AG08396 (cell line): ENCODE measurements around the gene CYB5D1.

Experiments used
- DNase-seq: peaks from one replicate; pipeline ENCODE4 v3.0.0; 2012; ENCODE audit warnings: low spot score, mixed read lengths

The CYB5D1 gene

GRCh38 chr17:7844292-7845154 is 13.3 kb upstream of the CYB5D1 start:
- peak; percentile 96 for DNase-seq

GRCh38 chr17:7845359-7846062 is 12.3 kb upstream of the CYB5D1 start:
- DNase-seq: no peak

GRCh38 chr17:7846063-7846735 is 11.6 kb upstream of the CYB5D1 start:
- DNase-seq: no peak

- no peak for DNase-seq
These were observed 10.8 kb upstream of the CYB5D1 start for GRCh38 chr17:7846765-7847661.

- DNase-seq: no peak
These were observed 9.6 kb upstream of the CYB5D1 start for GRCh38 chr17:7848131-7848579.

- DNase-seq: no peak
These were observed 9.1 kb upstream of the CYB5D1 start for GRCh38 chr17:7848739-7849129.

- no peak for DNase-seq
These were observed 8.6 kb upstream of the CYB5D1 start for GRCh38 chr17:7849130-7849750.

DNA sequence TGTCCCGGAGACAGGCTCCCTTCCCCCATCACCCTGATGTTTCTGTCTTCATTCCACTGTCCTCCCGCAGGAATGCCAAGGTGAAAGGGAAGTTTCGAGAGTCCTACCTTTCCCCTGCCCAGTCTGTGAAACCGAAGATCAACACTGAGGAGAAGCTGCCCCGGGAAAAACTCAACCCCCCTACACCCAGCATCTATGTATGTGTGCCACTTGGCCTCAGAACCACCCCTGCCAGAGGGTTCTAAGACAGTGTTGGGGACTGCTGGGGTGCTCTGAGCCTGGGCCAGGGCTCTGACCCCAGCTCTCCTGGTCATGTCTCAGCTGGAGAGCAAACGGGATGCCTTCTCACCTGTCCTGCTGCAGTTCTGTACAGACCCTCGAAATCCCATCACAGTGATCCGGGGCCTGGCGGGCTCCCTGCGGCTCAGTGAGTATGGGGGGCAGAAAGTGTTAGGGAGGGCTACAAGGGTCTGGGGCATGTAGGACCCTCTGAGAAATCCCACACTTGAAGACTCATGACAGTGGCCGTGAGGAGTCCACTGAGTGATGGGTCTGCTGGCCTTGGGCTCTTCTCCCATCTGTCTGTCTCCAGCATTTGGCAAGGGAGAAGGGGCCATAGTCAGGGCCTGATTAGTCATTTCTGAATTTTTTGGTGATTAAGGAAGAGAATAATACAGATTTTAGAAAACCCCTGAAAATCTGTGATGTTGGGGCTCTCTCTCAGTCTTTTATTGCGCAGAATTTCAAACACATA is 7.9 kb upstream of the CYB5D1 start:
- no peak for DNase-seq

- no peak for DNase-seq
These were observed 6.9 kb upstream of the CYB5D1 start for GRCh38 chr17:7850701-7851437.

DNA sequence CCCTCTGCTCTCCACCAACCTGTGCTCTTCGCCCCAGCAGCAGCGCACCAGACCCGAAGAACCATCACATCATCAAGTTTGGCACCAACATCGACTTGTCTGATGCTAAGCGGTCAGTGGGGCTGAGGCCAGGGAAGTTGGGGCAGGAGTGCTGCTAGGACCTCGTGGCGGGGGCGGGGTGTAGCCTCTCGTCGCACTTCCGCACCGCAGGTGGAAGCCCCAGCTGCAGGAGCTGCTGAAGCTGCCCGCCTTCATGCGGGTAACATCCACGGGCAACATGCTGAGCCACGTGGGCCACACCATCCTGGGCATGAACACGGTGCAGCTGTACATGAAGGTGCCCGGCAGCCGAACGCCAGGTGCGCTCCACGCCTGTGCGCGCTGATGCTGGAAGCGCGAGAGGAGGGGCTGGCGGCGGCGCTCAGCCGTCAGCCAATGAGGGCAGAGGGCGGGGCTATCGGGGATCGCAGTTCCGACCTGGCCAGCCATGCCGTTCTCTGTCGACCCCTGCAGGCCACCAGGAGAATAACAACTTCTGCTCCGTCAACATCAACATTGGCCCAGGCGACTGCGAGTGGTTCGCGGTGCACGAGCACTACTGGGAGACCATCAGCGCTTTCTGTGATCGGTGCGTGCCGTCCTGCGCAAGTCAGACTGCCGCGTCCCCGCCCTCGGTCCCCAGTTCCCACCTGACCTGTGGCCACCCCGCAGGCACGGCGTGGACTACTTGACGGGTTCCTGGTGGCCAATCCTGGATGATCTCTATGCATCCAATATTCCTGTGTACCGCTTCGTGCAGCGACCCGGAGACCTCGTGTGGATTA is 6.2 kb upstream of the CYB5D1 start:
- DNase-seq: peak; percentile 92

DNA sequence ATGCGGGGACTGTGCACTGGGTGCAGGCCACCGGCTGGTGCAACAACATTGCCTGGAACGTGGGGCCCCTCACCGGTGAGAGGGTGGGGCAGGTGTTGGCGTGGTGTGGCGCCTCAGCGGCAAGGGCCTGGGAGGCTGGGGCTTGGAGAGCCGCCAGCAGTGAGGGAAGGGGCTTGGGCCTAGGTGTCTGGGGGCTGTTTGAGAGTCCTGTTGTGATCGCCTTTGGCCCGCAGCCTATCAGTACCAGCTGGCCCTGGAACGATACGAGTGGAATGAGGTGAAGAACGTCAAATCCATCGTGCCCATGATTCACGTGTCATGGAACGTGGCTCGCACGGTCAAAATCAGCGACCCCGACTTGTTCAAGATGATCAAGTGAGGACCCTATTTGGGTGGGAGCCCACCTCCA is 5.5 kb upstream of the CYB5D1 start:
- DNase-seq: no peak

DNA sequence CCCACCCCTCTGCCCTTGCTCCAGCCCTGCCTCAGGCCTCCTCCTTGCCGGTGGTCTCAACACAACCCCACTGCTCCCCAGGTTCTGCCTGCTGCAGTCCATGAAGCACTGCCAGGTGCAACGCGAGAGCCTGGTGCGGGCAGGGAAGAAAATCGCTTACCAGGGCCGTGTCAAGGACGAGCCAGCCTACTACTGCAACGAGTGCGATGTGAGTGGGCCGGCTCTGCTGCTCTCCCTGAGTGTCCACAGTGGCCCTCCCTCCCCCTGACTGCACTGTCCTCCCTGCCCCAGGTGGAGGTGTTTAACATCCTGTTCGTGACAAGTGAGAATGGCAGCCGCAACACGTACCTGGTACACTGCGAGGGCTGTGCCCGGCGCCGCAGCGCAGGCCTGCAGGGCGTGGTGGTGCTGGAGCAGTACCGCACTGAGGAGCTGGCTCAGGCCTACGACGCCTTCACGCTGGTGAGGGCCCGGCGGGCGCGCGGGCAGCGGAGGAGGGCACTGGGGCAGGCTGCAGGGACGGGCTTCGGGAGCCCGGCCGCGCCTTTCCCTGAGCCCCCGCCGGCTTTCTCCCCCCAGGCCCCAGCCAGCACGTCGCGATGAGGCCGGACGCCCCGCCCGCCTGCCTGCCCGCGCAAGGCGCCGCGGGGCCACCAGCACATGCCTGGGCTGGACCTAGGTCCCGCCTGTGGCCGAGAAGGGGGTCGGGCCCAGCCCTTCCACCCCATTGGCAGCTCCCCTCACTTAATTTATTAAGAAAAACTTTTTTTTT is 4.7 kb upstream of the CYB5D1 start:
- DNase-seq: no peak

DNA sequence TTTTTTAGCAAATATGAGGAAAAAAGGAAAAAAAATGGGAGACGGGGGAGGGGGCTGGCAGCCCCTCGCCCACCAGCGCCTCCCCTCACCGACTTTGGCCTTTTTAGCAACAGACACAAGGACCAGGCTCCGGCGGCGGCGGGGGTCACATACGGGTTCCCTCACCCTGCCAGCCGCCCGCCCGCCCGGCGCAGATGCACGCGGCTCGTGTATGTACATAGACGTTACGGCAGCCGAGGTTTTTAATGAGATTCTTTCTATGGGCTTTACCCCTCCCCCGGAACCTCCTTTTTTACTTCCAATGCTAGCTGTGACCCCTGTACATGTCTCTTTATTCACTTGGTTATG is 4.1 kb upstream of the CYB5D1 start:
- no peak for DNase-seq

DNA sequence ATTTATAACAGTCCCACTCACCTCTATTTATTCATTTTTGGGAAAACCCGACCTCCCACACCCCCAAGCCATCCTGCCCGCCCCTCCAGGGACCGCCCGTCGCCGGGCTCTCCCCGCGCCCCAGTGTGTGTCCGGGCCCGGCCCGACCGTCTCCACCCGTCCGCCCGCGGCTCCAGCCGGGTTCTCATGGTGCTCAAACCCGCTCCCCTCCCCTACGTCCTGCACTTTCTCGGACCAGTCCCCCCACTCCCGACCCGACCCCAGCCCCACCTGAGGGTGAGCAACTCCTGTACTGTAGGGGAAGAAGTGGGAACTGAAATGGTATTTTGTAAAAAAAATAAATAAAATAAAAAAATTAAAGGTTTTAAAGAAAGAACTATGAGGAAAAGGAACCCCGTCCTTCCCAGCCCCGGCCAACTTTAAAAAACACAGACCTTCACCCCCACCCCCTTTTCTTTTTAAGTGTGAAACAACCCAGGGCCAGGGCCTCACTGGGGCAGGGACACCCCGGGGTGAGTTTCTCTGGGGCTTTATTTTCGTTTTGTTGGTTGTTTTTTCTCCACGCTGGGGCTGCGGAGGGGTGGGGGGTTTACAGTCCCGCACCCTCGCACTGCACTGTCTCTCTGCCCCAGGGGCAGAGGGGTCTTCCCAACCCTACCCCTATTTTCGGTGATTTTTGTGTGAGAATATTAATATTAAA is 3.6 kb upstream of the CYB5D1 start:
- no peak for DNase-seq

GRCh38 chr17:7854851-7855659 is 2.7 kb upstream of the CYB5D1 start, which contains the start of gene TMEM88:
TMEM88 (plus strand) TSS chr17:7855066; CDS start chr17:7855075, 9 bp downstream.
- no peak for DNase-seq

GRCh38 chr17:7855660-7856010 is 2.2 kb upstream of the CYB5D1 start:
- DNase-seq: no peak
